HepG2 (cell line): Measurements from ENCODE around the gene ARHGAP32.

Source experiments
- BCLAF1 ChIP-seq: fragments of 450-650 bp; IDR thresholded peaks from 2 replicates; pipeline ENCODE4 v1.6.1; 2017; ENCODE audit warnings: mild to moderate bottlenecking
- POLR2A ChIP-seq, 2 experiments: IDR thresholded peaks; 2 replicates each; pipeline ENCODE4 v1.6.1; 2011; ENCODE audit warnings: low read depth in 2 of 2, low read length in 2 of 2, mild to moderate bottlenecking in 1 of 2, moderate library complexity in 1 of 2; ENCODE audit not compliant: insufficient read depth in 1 of 2

- no peak for TF ChIP-seq POLR2A (IDR thresholded peaks at IDR 0.05; ENCODE audit: insufficient read depth in 1 of 2, low read depth in 2 of 2, low read length in 2 of 2)
- TF ChIP-seq BCLAF1 = no peak
Observed at GRCh38 chr11:129210831-129211181, 18.7 kb upstream of the ARHGAP32 start.
